Thyroid gland (tissue), 4 donors: Measurements from ENCODE around the gene BLVRA.

Experiments used
- CTCF ChIP-seq, 6 experiments: fragments of 200-600 bp in 3 of 6; fragments of 450-650 bp in 3 of 6; sonication (generic) in 3 of 6; IDR thresholded peaks; one replicate each; pipeline ENCODE4 v1.5.1; 2016 to 2019; ENCODE audit warnings: antibody characterized with exemption in 6 of 6, mild to moderate bottlenecking in 2 of 6, inconsistent platforms in 1 of 6, moderate library complexity in 1 of 6
- POLR2A ChIP-seq, 2 donors: fragments of 450-650 bp; IDR thresholded peaks; one replicate each; pipeline ENCODE4 v1.6.1; 2017; ENCODE audit warnings: antibody characterized with exemption in 2 of 2, mild to moderate bottlenecking in 2 of 2, moderate library complexity in 1 of 2

GRCh38 chr7:43843296-43843695, 84.8 kb downstream of the BLVRA start:
- TF ChIP-seq CTCF (IDR thresholded peaks at IDR 0.05), result no peak
- TF ChIP-seq POLR2A (IDR thresholded peaks at IDR 0.05), result no peak
